ENCODE data around the gene LYAR. TPM values are rescaled to one million over a fixed set of nuclear protein-coding genes. Genes with fewer than 3 reads are reported as not detected.

The LYAR gene
- total and polyA plus RNA-seq, 4 experiments from 2014 or later = 59.1 to 79.8 (median 70.5) TPM

DNA sequence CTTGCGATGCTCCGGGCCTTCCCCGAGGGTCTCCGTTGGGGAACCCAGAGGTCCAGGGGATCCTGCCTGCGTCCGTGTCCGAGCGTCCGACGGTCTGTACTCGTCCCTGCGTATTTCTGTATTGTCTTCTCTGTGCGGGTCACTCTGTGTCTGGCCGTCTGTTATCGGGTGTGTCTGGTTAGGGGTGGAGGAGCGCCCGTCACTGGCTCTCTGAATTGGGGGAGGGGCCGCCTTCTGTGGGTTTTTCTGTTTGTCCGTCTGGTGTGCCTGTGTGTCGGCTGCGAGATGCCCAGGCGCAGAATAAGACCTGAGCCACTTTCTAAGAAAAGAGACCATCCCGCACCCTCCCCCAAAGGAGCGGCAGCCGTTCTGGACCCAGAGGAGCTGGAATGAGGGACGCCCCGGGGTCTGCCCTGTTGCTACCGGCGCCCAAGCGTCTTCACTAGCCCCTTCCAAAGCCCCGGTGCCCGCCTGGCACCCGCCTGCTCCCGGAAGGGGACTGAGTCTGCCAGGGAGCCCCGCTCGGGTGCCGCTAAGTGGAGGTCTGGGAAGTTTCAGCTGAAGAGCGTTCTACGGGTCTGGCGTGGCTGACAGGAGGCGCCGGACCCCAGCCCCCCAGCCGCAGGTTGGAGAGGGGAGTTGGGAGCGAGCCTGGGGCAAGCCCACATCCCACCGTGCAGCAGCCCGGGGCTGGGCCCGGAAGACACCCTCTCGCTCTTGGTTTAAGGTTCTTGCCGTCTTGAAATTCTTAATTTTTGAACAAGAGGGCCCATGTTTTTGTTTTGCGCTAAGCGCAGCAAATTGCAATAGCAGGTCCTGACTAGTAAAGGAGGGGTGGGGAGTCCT is 62.2 kb downstream of the LYAR start:
- H3K36me3 Mint-ChIP-seq = peaks cover under 1% of the 10 kb centered on the region in 2 donors
- H3K27ac Mint-ChIP-seq = no peak overlapping the region
- no peak overlapping the region for H3K4me3 ChIP-seq (ENCODE audit: low read length in 2 of 2)
- peaks cover 9% of the 10 kb centered on the region for H3K27me3 ChIP-seq (ENCODE audit: insufficient read depth, low read length)
- H3K4me1 Mint-ChIP-seq = peaks cover 3 to 13% (median 11%) of the 10 kb centered on the region in 4 donors
- H3K36me3 ChIP-seq (ENCODE audit: insufficient read depth, low read length) = no peaks in the 10 kb centered on the region
- ChIA-PET CTCF (ENCODE audit: partially characterized antibody) (no interaction called here), POLR2A (ENCODE audit: partially characterized antibody) (no interaction called here)
- no peak overlapping the region for H3K27ac ChIP-seq (ENCODE audit: low read depth, low read length)
- peaks cover under 1 to 11% (median 7%) of the 10 kb centered on the region in 8 donors for H3K9me3 Mint-ChIP-seq
- peaks cover 35 to 44% of the 10 kb centered on the region in 2 donors for H3K27me3 Mint-ChIP-seq
- H3K9me3 ChIP-seq (ENCODE audit: control insufficient read depth in 1 of 2, low read length in 2 of 2) = no peaks in the 10 kb centered on the region
- no peak for DNase-seq
- intact Hi-C loops (cut with micrococcal nuclease) = no loop called here
- no peaks in the 10 kb centered on the region for H3K4me1 ChIP-seq (ENCODE audit: insufficient read depth, low read length)
- peak overlapping the region in 4 of 8 donors; percentile 13 to 59 (median 43) for H3K4me3 Mint-ChIP-seq

DNA sequence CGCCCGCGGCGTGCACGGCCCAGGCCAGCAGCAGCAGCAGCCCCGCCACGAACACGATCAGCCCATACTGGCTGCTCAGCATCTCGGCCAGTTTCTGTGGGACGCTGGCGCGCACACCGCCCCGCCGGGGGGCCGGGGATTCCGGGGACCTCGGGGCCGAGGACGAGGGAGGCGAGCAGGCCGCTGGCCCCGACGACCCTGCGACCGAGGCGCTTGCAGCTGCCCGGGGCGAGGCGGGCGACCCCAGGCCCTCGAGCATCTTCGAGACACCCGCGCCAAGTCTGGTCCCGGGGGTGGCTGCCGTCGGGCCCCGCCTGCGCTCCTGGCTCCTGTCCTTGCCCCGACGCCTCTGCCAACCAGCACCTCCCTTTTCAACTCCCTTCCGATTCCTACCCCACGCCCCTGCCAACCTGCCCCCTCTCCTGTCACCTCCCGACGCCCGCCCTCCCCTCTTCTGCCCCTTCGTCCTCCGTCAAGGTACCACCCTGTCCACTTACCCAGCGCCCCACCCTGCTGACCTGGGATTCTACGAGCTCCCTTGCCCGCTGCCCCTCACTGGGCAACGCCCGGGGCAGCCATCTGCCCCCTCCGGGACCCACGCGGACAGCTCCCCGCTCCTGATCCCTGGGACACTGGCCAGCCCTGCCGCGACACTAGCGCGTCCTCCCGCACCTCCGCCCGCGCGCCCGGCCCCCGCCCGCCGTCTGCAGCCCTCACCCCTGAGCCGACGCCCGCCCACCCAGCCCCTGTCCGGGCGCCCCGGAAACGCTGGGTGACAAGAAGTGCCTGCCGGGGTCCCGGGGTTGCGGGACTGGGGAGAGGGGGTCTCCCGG is 63.1 kb downstream of the LYAR start, which contains the start of gene OTOP1:
Gene OTOP1, minus strand, starts transcription at position 324 of the 833 bp plus-strand sequence. Its CDS starts 65 bp downstream, at position 259.
- intact Hi-C loops (cut with micrococcal nuclease) = no loop called here
- H3K4me1 ChIP-seq (ENCODE audit: insufficient read depth, low read length) = no peaks in the 10 kb centered on the region
- DNase-seq = no peak
- Mint-ChIP-seq H3K9me3 (peaks cover 0 to 10% (median 5%) of the 10 kb centered on the region in 8 donors), H3K36me3 (no peaks in the 10 kb centered on the region), H3K27me3 (peaks cover 41 to 49% of the 10 kb centered on the region in 2 donors), H3K4me1 (peaks cover 3 to 13% (median 11%) of the 10 kb centered on the region in 4 donors), H3K27ac (no peak within 1 kb of the TSS), H3K4me3 (peak within 1 kb of the TSS in 5 of 8 donors; percentile 13 to 61 (median 56))
- H3K9me3 ChIP-seq (ENCODE audit: control insufficient read depth in 1 of 2, low read length in 2 of 2) = no peaks in the 10 kb centered on the region
- H3K27me3 ChIP-seq (ENCODE audit: insufficient read depth, low read length) = peaks cover 9% of the 10 kb centered on the region
- H3K36me3 ChIP-seq (ENCODE audit: insufficient read depth, low read length) = no peaks in the 10 kb centered on the region
- H3K4me3 ChIP-seq (ENCODE audit: low read length in 2 of 2) = no peak within 1 kb of the TSS
- no peak within 1 kb of the TSS for H3K27ac ChIP-seq (ENCODE audit: low read depth, low read length)
- CTCF ChIA-PET (ENCODE audit: partially characterized antibody) = no interaction called here
- POLR2A ChIA-PET (ENCODE audit: partially characterized antibody) = no interaction called here

DNA sequence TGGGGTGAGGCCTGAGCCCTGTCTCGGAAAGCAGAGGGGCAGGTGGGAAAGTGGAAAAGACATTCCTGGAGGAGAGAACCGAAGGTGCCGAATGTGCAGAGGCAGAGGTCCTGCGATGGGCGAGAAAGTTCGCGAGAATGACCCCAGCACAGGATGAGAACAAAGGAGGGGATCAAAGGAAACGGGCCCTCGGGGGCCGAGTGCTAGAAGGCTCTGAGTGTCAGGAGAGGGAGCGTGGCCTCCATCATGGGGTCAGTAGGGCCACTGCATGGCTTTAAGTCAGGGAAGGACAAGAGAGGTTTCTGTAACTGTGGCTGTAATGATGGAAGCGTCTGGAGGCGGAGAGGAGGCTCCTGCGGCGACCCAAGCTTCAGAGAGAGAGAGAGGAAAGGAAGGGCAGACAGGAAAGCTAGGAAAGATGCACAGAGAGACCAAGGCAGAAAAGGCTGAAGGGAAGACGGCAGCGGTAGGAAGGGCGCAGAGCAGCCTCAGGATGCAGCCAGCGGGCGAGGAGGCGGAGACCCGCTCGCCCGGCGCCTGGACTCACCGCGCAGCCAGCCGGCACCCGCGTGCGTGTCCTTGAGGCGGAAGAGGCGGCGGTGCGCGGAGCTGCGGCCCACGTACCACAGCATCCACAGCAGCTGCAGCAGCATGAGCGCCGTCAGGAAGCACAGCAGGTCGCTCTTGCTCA is 63.9 kb downstream of the LYAR start:
- H3K36me3 ChIP-seq (ENCODE audit: insufficient read depth, low read length) = no peaks in the 10 kb centered on the region
- H3K4me3 Mint-ChIP-seq = peak overlapping the region in 5 of 8 donors; percentile 7 to 61 (median 27)
- H3K4me1 Mint-ChIP-seq = peaks cover 3 to 13% (median 11%) of the 10 kb centered on the region in 4 donors
- DNase-seq = no peak
- H3K4me3 ChIP-seq (ENCODE audit: low read length in 2 of 2) = no peak overlapping the region
- no peak overlapping the region for H3K27ac Mint-ChIP-seq
- peaks cover 9% of the 10 kb centered on the region for H3K27me3 ChIP-seq (ENCODE audit: insufficient read depth, low read length)
- peaks cover 0 to 8% (median 3%) of the 10 kb centered on the region in 8 donors for H3K9me3 Mint-ChIP-seq
- no peaks in the 10 kb centered on the region for H3K36me3 Mint-ChIP-seq
- no peak overlapping the region for H3K27ac ChIP-seq (ENCODE audit: low read depth, low read length)
- ChIA-PET POLR2A (ENCODE audit: partially characterized antibody) (no interaction called here), CTCF (ENCODE audit: partially characterized antibody) (no interaction called here)
- intact Hi-C loops (cut with micrococcal nuclease) = no loop called here
- no peaks in the 10 kb centered on the region for H3K9me3 ChIP-seq (ENCODE audit: control insufficient read depth in 1 of 2, low read length in 2 of 2)
- no peaks in the 10 kb centered on the region for H3K4me1 ChIP-seq (ENCODE audit: insufficient read depth, low read length)
- H3K27me3 Mint-ChIP-seq = peaks cover 43 to 52% of the 10 kb centered on the region in 2 donors

Other genes with a start within 250 kb of the LYAR start
- gene OTOP1, start 63.2 kb downstream of the LYAR start, total RNA-seq = not detected
- not detected for gene OTOP1, start 63.2 kb downstream of the LYAR start, polyA plus RNA-seq
- 10 to 100 TPM; 20.0 to 20.7 TPM for gene TMEM128, start 41.9 kb downstream of the LYAR start, total RNA-seq
- 10 to 100 TPM; 40.2 to 51.5 TPM for gene TMEM128, start 41.9 kb downstream of the LYAR start, polyA plus RNA-seq
- 10 to 100 TPM; 18.5 to 20.0 TPM for gene ZBTB49, start 97 bp upstream of the LYAR start, total RNA-seq
- 1 to 10 TPM; 5.3 to 6.0 TPM for gene ZBTB49, start 97 bp upstream of the LYAR start, polyA plus RNA-seq
- 10 to 100 TPM; 74.9 to 75.1 TPM for gene NSG1, start 96.9 kb upstream of the LYAR start, total RNA-seq
- gene NSG1, start 96.9 kb upstream of the LYAR start, polyA plus RNA-seq = 10 to 100 TPM; 48.8 to 82.6 TPM

All from CD4-positive, alpha-beta memory T cell (primary cell).